ENCODE data around the gene LRP1.

LRP1 gene

GRCh38 chr12:57196439-57196838 is 68.2 kb downstream of the LRP1 start:
- no peak overlapping the region for H3K4me3 ChIP-seq (replicated peaks; ENCODE audit: low read depth, low read length)
- TF ChIP-seq CTCF (IDR thresholded peaks at IDR 0.05; ENCODE audit: low read depth, low read length, missing control alignments) = no peak
- DNase-seq (ENCODE audit: extremely low read depth, low read depth) = no peak

GRCh38 chr12:57196956-57197355 is 68.7 kb downstream of the LRP1 start:
- DNase-seq (ENCODE audit: extremely low read depth, low read depth) = no peak
- TF ChIP-seq CTCF (IDR thresholded peaks at IDR 0.05; ENCODE audit: low read depth, low read length, missing control alignments) = no peak

GRCh38 chr12:57198329-57198728 is 70.0 kb downstream of the LRP1 start:
- H3K4me3 ChIP-seq (replicated peaks; ENCODE audit: low read depth, low read length) = no peak overlapping the region
- no peak for TF ChIP-seq CTCF (IDR thresholded peaks at IDR 0.05; ENCODE audit: low read depth, low read length, missing control alignments)
- DNase-seq (ENCODE audit: extremely low read depth, low read depth) = no peak

More at GRCh38 chr12:57196956-57197355, 68.7 kb downstream of the LRP1 start:
- no peak overlapping the region for H3K4me3 ChIP-seq (replicated peaks; ENCODE audit: low read depth, low read length)

- TF ChIP-seq CTCF (IDR thresholded peaks at IDR 0.05; ENCODE audit: low read depth, low read length, missing control alignments) = no peak
- H3K4me3 ChIP-seq (replicated peaks; ENCODE audit: low read depth, low read length) = no peak overlapping the region
- no peak for DNase-seq (ENCODE audit: extremely low read depth, low read depth)
These were observed 70.9 kb downstream of the LRP1 start for GRCh38 chr12:57199191-57199590.

GRCh38 chr12:57200497-57200896 is 72.2 kb downstream of the LRP1 start:
- DNase-seq (ENCODE audit: extremely low read depth, low read depth) = no peak
- no peak overlapping the region for H3K4me3 ChIP-seq (replicated peaks; ENCODE audit: low read depth, low read length)
- TF ChIP-seq CTCF (IDR thresholded peaks at IDR 0.05; ENCODE audit: low read depth, low read length, missing control alignments) = no peak

GRCh38 chr12:57201219-57201618 is 72.9 kb downstream of the LRP1 start:
- H3K4me3 ChIP-seq (replicated peaks; ENCODE audit: low read depth, low read length) = no peak overlapping the region
- TF ChIP-seq CTCF (IDR thresholded peaks at IDR 0.05; ENCODE audit: low read depth, low read length, missing control alignments) = no peak
- DNase-seq (ENCODE audit: extremely low read depth, low read depth) = no peak

- DNase-seq (ENCODE audit: extremely low read depth, low read depth) = no peak
- no peak overlapping the region for H3K4me3 ChIP-seq (replicated peaks; ENCODE audit: low read depth, low read length)
- no peak for TF ChIP-seq CTCF (IDR thresholded peaks at IDR 0.05; ENCODE audit: low read depth, low read length, missing control alignments)
These were observed 73.3 kb downstream of the LRP1 start for GRCh38 chr12:57201631-57202030.
